Endothelial cell of umbilical vein (primary cell): ENCODE measurements around the gene DHX15. TPM values are rescaled to one million over a fixed set of nuclear protein-coding genes. Genes with fewer than 3 reads are reported as not detected.
A peak's percentile ranks its signal among the peaks of the same experiment; 100 is the strongest.

Experiments used
- BruUV-seq: library from RNA; stranded (reverse); fragments of 400-500 nt; replicated peaks from 2 replicates; lab custom pipeline; 2021; lab: Mats Ljungman, UMichigan
- CTCF ChIA-PET: fragments of 300-600, 350-600 bp; sonication (Branson Sonifier 250); formaldehyde crosslinking; loops from one replicate; lab custom pipeline; 2021; ENCODE audit warnings: antibody characterized with exemption, inconsistent platforms; lab: Charles Lee
- POLR2A ChIA-PET: fragments of 300-600, 350-600 bp; sonication (Branson Sonifier 250); formaldehyde crosslinking; loops from one replicate; lab custom pipeline; 2021; ENCODE audit warnings: antibody characterized with exemption, inconsistent platforms; lab: Charles Lee
- DNase-seq: peaks from one replicate; pipeline ENCODE4 v3.0.0-alpha.2; 2011; ENCODE audit warnings: low read depth, low spot score
- FAIRE-seq: peaks from 2 replicates; lab custom pipeline; 2011; peaks lifted over from hg19 to GRCh38; lab: Jason Lieb, UNC
- H2AFZ ChIP-seq: 2 replicates; pipeline ENCODE4 v1.6.0; 2012; ENCODE audit warnings: low read depth, low read length, control low read depth, inconsistent platforms
- H3K27ac ChIP-seq: 2 replicates; pipeline ENCODE4 v1.5.1; 2011; ENCODE audit warnings: low read depth, mild to moderate bottlenecking, control low read depth, low read length, moderate library complexity; ENCODE audit not compliant: insufficient read depth
- H3K27me3 ChIP-seq, 2 experiments: 2 replicates each; pipeline versions ENCODE4 v1.6.0 to v1.6.1; 2011; ENCODE audit warnings: low read length in 2 of 2, mixed read lengths in 1 of 2; ENCODE audit not compliant: control insufficient read depth in 2 of 2, insufficient read depth in 2 of 2
- H3K36me3 ChIP-seq, 2 experiments: 2 replicates in 1 of 2; 3 replicates in 1 of 2; pipeline ENCODE4 v1.5.1; 2011; ENCODE audit warnings: low read length in 2 of 2, mild to moderate bottlenecking in 1 of 2, moderate library complexity in 1 of 2; ENCODE audit not compliant: control insufficient read depth in 2 of 2, insufficient read depth in 2 of 2; ENCODE audit errors: extremely low read depth in 1 of 2
- H3K4me1 ChIP-seq: 3 replicates; pipeline ENCODE4 v1.5.1; 2011; ENCODE audit warnings: mild to moderate bottlenecking, low read length; ENCODE audit not compliant: control insufficient read depth, insufficient read depth; ENCODE audit errors: extremely low read depth
- H3K4me2 ChIP-seq: 2 replicates; pipeline ENCODE4 v1.6.1; 2011; ENCODE audit warnings: low read length, control low read depth, mixed read lengths; ENCODE audit not compliant: insufficient read depth
- H3K4me3 ChIP-seq, 3 experiments: fragments of 200-600 bp in 1 of 3; sonication (generic), shearing (Covaris generic) in 1 of 3; replicated peaks in 1 of 3; 2 replicates each; pipeline ENCODE4 v1.5.1; 2011 to 2016; ENCODE audit warnings: control low read depth in 3 of 3, low read length in 3 of 3, mild to moderate bottlenecking in 2 of 3, inconsistent platforms in 1 of 3, low read depth in 1 of 3, moderate library complexity in 1 of 3; ENCODE audit not compliant: insufficient read depth in 1 of 3
- H3K79me2 ChIP-seq: 2 replicates; pipeline ENCODE4 v1.6.0; 2012; ENCODE audit warnings: low read length, inconsistent platforms; ENCODE audit not compliant: control insufficient read depth, insufficient read depth
- H3K9ac ChIP-seq: replicated peaks from 2 replicates; pipeline ENCODE3; 2011; ENCODE audit warnings: low read length, control low read depth; ENCODE audit not compliant: insufficient read depth; ENCODE audit errors: extremely low read depth
- H3K9me1 ChIP-seq: replicated peaks from 3 replicates; pipeline ENCODE4 v1.6.0; 2011; ENCODE audit warnings: mild to moderate bottlenecking, low read length; ENCODE audit not compliant: control insufficient read depth, insufficient read depth; ENCODE audit errors: extremely low read depth
- H3K9me3 ChIP-seq: replicated peaks from 2 replicates; pipeline ENCODE4 v1.5.1; 2012; ENCODE audit warnings: low read length, inconsistent platforms; ENCODE audit not compliant: control insufficient read depth, insufficient read depth
- H4K20me1 ChIP-seq: replicated peaks from 2 replicates; pipeline ENCODE3; 2011; ENCODE audit warnings: mild to moderate bottlenecking, low read length; ENCODE audit not compliant: control insufficient read depth, insufficient read depth; ENCODE audit errors: extremely low read depth
- EZH2 ChIP-seq: IDR thresholded peaks from 2 replicates; pipeline ENCODE4 v1.6.1; 2012; ENCODE audit warnings: borderline replicate concordance, low read depth, mild to moderate bottlenecking, moderate library complexity, low read length, inconsistent platforms; ENCODE audit not compliant: severe bottlenecking
- FOS ChIP-seq: IDR thresholded peaks from 2 replicates; pipeline ENCODE4 v1.6.1; 2011; ENCODE audit warnings: mild to moderate bottlenecking, low read length, moderate library complexity, borderline replicate concordance; ENCODE audit not compliant: insufficient read depth
- GATA2 ChIP-seq: IDR thresholded peaks from 2 replicates; pipeline ENCODE4 v1.7.0; 2011; ENCODE audit warnings: low read depth, mild to moderate bottlenecking, moderate library complexity, mixed read lengths, low read length; ENCODE audit not compliant: insufficient read length, insufficient read depth
- JUN ChIP-seq: IDR thresholded peaks from 2 replicates; pipeline ENCODE4 v1.6.1; 2011; ENCODE audit warnings: borderline replicate concordance, low read depth; ENCODE audit not compliant: insufficient read length, insufficient read depth
- MYC ChIP-seq: IDR thresholded peaks from one replicate; pipeline ENCODE4 v1.6.1; 2011; ENCODE audit warnings: mild to moderate bottlenecking, low read depth, low read length
- POLR2A ChIP-seq: IDR thresholded peaks from 2 replicates; pipeline ENCODE4 v1.6.1; 2012; ENCODE audit warnings: low read depth, mild to moderate bottlenecking, control low read depth, low read length
- POLR2AphosphoS5 ChIP-seq: IDR thresholded peaks from 2 replicates; pipeline ENCODE4 v1.6.1; 2012; ENCODE audit warnings: low read depth, mild to moderate bottlenecking, control low read depth, low read length, moderate library complexity; ENCODE audit not compliant: insufficient read depth
- dilution Hi-C: fragments of 300-500 bp; cut with MboI; formaldehyde crosslinking; loops from one replicate; pipeline ENCODE4 v1.15.0; 2019; ENCODE audit warnings: low sequenced_read_pairs; ENCODE audit not compliant: extremely low pct_ligation_motif_present
- intact Hi-C: fragments of 100-400 bp; cut with micrococcal nuclease; formaldehyde crosslinking; loops from one replicate; pipeline ENCODE4 v1.10.0; 2022
- polyA plus RNA-seq, 4 experiments: library from polyadenylated mRNA; depleted of rRNA in 3 of 4; stranded (reverse) in 3 of 4; unstranded in 1 of 4; fragments of >200 nt; gene quantifications; 2 replicates each; pipeline versions ENCODE4 v1.2.1 to v1.2.3, GENCODE V29; 2011 to 2012; ENCODE audit warnings: missing spikeins in 1 of 4
- total RNA-seq: library from RNA; stranded (reverse); gene quantifications from 2 replicates; pipeline ENCODE4 v1.2.3, GENCODE V29; 2021
- TF ChIP-seq, protein P1 (sequence below), 2 donors: IDR thresholded peaks; 1 replicate in 1 of 2; 2 replicates in 1 of 2; pipeline ENCODE4 v1.5.1; 2011; ENCODE audit warnings: low read length in 2 of 2, mild to moderate bottlenecking in 2 of 2, moderate library complexity in 2 of 2, control low read depth in 1 of 2, inconsistent platforms in 1 of 2, low read depth in 1 of 2; ENCODE audit not compliant: insufficient read depth in 1 of 2; ENCODE audit errors: extremely low read depth in 1 of 2
- TF ChIP-seq, protein P2 (sequence below): IDR thresholded peaks from 2 replicates; pipeline ENCODE4 v1.6.1; 2011; ENCODE audit not compliant: insufficient read depth, insufficient read length

DHX15 gene
- total and polyA plus RNA-seq, 2 donors (not counting 3 experiments of a cell fraction or from before 2014, with no cell fraction given), result 72.3 to 152 TPM

DNA sequence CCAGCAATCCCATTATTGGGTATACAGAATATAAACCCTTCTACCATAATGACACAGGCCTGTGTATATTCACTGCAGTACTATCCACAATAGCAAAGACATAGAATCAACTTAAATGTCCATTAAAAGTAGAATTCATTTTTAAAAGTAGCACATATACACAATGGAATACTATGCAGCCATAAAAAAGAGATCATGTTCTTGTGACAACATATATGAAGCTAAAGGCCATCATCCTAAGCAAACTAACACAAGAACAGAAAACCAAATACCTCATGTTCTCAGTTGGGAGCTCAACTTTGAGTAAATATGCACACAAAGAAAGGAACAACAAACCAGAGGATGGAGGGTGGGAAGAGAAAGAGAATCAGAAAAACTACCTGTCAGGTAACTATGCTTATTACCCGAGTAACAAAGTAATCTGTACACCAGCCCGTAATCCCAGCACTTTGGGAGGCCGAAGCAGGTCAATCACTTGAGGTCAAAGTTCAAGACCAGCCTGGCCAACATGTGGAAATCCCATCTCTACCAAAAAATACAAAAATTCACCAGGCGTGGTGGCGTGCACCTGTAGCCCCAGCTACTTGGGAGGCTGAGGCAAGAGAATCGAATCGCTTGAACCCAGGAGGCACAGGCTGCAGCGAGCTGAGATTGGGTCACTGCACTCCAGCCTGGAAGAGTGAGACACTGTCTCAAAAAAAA is 22.8 kb downstream of the DHX15 start:
- H3K9me3 ChIP-seq, result no peaks in the 10 kb centered on the region
- BruUV-seq, result no TSS peak
- ChIA-PET CTCF (interaction anchor here (7.1 kb wide), 1 partner anchor 11 kb away, joined by 58 read pairs; no protein-coding TSS in a partner anchor), POLR2A (no interaction called here)
- TF ChIP-seq MYC (no peak), POLR2AphosphoS5 (no peak), POLR2A (no peak)
- peaks cover 45% of the 10 kb centered on the region for H4K20me1 ChIP-seq
- H3K4me1 ChIP-seq, result peaks cover 14% of the 10 kb centered on the region
- H3K4me2 ChIP-seq, result no peak overlapping the region
- no peak overlapping the region for H3K27ac ChIP-seq
- FAIRE-seq (no peak), DNase-seq (no peak)
- peaks cover 99% of the 10 kb centered on the region for H3K79me2 ChIP-seq
- peaks cover 2% of the 10 kb centered on the region in 2 experiments for H3K36me3 ChIP-seq
- intact Hi-C loops, result no loop called here
- H3K27me3 ChIP-seq, result no peaks in the 10 kb centered on the region
- dilution Hi-C loops, result no loop called here
- no peak overlapping the region for H2AFZ ChIP-seq
- no peak overlapping the region for H3K9ac ChIP-seq
- H3K4me3 ChIP-seq, result no peak overlapping the region
- no peaks in the 10 kb centered on the region for H3K9me1 ChIP-seq

DNA sequence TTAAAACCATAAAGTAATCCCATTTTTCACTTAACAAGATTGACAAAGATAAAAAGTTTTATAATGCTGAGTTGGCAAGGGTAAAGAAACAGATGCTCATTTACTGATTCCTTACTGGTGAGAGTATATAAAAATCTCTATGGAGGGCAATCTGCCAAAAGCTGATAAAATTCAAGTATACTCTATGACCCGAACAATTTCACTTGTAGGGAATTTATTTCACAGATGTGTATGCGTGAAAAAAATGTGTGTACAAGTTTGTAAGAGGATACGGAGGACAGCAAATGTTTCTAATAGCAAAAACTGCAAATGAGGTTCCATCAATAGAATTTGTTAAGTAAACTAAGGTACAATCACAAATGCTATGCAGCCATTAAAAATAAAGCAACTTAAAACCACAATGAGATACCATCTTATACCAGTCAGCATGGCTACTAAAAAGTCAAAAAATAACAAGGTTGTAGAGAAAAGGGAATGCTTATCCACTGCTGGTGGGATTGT is 23.4 kb downstream of the DHX15 start:
- H3K9me3 ChIP-seq, result no peaks in the 10 kb centered on the region
- peaks cover 2 to 4% of the 10 kb centered on the region in 2 experiments for H3K36me3 ChIP-seq
- FAIRE-seq (no peak), DNase-seq (peak; percentile 24)
- dilution Hi-C loops (no loop called here), intact Hi-C loops (no loop called here)
- no peak overlapping the region for H3K4me2 ChIP-seq
- ChIA-PET CTCF (interaction anchor here (7.1 kb wide), 1 partner anchor 10 kb away, joined by 58 read pairs; no protein-coding TSS in a partner anchor), POLR2A (no interaction called here)
- H3K79me2 ChIP-seq, result peaks cover 99% of the 10 kb centered on the region
- no peak overlapping the region for H3K4me3 ChIP-seq
- H3K27ac ChIP-seq, result no peak overlapping the region
- H3K4me1 ChIP-seq, result peaks cover 14% of the 10 kb centered on the region
- TF ChIP-seq GATA2 (no peak), POLR2AphosphoS5 (no peak), MYC (no peak), EZH2 (no peak), POLR2A (no peak), FOS (no peak), JUN (no peak)
- TF ChIP-seq, protein P1, sequence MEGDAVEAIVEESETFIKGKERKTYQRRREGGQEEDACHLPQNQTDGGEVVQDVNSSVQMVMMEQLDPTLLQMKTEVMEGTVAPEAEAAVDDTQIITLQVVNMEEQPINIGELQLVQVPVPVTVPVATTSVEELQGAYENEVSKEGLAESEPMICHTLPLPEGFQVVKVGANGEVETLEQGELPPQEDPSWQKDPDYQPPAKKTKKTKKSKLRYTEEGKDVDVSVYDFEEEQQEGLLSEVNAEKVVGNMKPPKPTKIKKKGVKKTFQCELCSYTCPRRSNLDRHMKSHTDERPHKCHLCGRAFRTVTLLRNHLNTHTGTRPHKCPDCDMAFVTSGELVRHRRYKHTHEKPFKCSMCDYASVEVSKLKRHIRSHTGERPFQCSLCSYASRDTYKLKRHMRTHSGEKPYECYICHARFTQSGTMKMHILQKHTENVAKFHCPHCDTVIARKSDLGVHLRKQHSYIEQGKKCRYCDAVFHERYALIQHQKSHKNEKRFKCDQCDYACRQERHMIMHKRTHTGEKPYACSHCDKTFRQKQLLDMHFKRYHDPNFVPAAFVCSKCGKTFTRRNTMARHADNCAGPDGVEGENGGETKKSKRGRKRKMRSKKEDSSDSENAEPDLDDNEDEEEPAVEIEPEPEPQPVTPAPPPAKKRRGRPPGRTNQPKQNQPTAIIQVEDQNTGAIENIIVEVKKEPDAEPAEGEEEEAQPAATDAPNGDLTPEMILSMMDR (IDR thresholded peaks at IDR 0.05; ENCODE audit: extremely low read depth in 1 of 2, insufficient read depth in 1 of 2, low read depth in 1 of 2, low read length in 2 of 2), result no peak
- TF ChIP-seq, protein P2, sequence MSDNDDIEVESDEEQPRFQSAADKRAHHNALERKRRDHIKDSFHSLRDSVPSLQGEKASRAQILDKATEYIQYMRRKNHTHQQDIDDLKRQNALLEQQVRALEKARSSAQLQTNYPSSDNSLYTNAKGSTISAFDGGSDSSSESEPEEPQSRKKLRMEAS, result no peak
- no peak overlapping the region for H3K9ac ChIP-seq
- no peaks in the 10 kb centered on the region for H3K9me1 ChIP-seq
- no TSS peak for BruUV-seq
- H3K27me3 ChIP-seq, result no peaks in the 10 kb centered on the region
- peaks cover 46% of the 10 kb centered on the region for H4K20me1 ChIP-seq
- no peak overlapping the region for H2AFZ ChIP-seq
